Measurements from ENCODE around the gene TCEAL6. TPM values are rescaled to one million over a fixed set of nuclear protein-coding genes. Genes with fewer than 3 reads are reported as not detected.

TCEAL6 gene
- total RNA-seq, 4 donors from 2014 or later = 0.33 TPM; not detected in 3

- no peak for DNase-seq
- no peak for TF ChIP-seq CTCF (IDR thresholded peaks at IDR 0.05)
- TF ChIP-seq POLR2A (IDR thresholded peaks at IDR 0.05) = no peak
- H3K27me3 ChIP-seq = no peaks in the 10 kb centered on the region
- no peaks in the 10 kb centered on the region for H3K9me3 ChIP-seq
- H3K4me3 ChIP-seq (replicated peaks in 1 of 3) = no peak overlapping the region
- WGBS, 2 donors = no CpG with 5 or more reads among the region's 2 CpGs
- H3K4me1 ChIP-seq = no peaks in the 10 kb centered on the region
- intact Hi-C loops (cut with DNase I) = no loop called here
- no peaks in the 10 kb centered on the region for H3K36me3 ChIP-seq
- H3K27ac ChIP-seq = no peak overlapping the region
These were observed 26.5 kb downstream of the TCEAL6 start for GRCh38 chrX:102115748-102116147.

- TF ChIP-seq POLR2A (IDR thresholded peaks at IDR 0.05) = no peak
- no peak for TF ChIP-seq CTCF (IDR thresholded peaks at IDR 0.05)
- no peaks in the 10 kb centered on the region for H3K36me3 ChIP-seq
These were observed 28.9 kb downstream of the TCEAL6 start for GRCh38 chrX:102113367-102113766.

More at GRCh38 chrX:102113367-102113766, 28.9 kb downstream of the TCEAL6 start:
- no peak for DNase-seq
- 71 to 79% methylated on average over 3 to 4 of the region's 4 CpGs for WGBS, 2 donors
- intact Hi-C loops (cut with DNase I) = no loop called here
- H3K9me3 ChIP-seq = no peaks in the 10 kb centered on the region
- H3K4me3 ChIP-seq (replicated peaks in 1 of 3) = no peak overlapping the region
- no peaks in the 10 kb centered on the region for H3K27me3 ChIP-seq
- no peaks in the 10 kb centered on the region for H3K4me1 ChIP-seq
- no peak overlapping the region for H3K27ac ChIP-seq

Other genes starting within 250 kb of the TCEAL6 start
- gene ZMAT1, start 210.5 kb downstream of the TCEAL6 start, total RNA-seq = 10 to 100 TPM; 21.4 to 35.1 (median 32.4) TPM
- gene TCEAL2, start 16.8 kb downstream of the TCEAL6 start, total RNA-seq = 10 to 100 TPM; 10.6 to 22.9 (median 17.0) TPM
- gene BEX5, start 13.5 kb upstream of the TCEAL6 start, total RNA-seq = 10 to 100 TPM; 10.1 to 22.8 (median 21.0) TPM
- gene TCP11X1, start 72.8 kb upstream of the TCEAL6 start, total RNA-seq = not detected
- not detected for gene NXF2, start 104.7 kb upstream of the TCEAL6 start, total RNA-seq

Measured in thyroid gland (tissue), 4 donors.